Fibroblast of lung (primary cell): ENCODE results near the gene TUBA4A.

Experiments used
- EZH2 ChIP-seq: IDR thresholded peaks from 2 replicates; pipeline ENCODE4 v1.5.1; 2012; ENCODE audit warnings: low read length, control low read depth, mild to moderate bottlenecking; ENCODE audit errors: missing control alignments
- TF ChIP-seq, protein P1 (sequence below), 2 donors: IDR thresholded peaks in 1 of 2; conservative IDR thresholded peaks in 1 of 2; 1 replicate in 1 of 2; 2 replicates in 1 of 2; pipeline ENCODE4 v1.5.1; 2011 to 2012; ENCODE audit warnings: low read length in 2 of 2, control low read depth in 1 of 2, inconsistent platforms in 1 of 2, low read depth in 1 of 2, mild to moderate bottlenecking in 1 of 2

DNA sequence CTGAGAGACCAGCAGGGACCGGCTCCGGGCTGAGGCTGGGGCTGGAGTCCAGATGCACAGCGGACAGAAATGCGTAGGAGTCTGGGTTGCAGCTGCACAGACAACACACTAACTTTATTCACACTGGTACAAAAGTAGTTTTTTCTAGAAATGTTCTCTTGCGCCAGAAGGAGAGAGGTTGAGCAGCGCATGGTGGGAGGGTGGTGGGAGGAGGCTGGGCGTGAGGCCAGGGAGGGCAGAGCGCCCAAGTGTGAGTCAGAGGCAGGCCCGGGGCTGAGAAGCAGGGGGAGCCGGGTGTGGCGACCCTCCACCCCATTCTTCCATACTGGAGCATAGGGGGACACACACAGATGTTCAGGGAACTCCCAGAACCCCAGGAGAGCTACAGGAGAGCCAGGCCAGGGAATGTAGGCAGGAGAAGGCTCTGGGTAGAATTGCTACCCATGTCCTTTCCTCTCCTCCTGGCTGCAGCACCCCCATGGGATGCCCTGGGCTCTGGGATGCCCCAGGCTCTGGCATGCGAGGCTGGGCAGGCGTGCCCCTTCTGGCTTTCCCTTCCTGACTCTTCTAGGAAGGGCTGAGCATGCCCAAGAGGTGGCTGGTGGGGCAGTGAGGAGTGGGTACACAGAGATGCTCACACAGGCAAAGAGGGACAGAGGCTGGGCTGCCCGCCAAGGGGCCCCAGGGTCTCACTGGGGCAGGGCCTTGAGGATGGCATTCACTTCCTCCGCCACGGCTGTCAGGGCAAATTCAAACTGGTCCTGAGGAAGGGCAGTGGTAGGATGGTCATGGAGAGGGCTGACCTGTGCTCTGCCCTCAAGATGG, 36.0 kb upstream of the TUBA4A start:
- TF ChIP-seq, protein P1, sequence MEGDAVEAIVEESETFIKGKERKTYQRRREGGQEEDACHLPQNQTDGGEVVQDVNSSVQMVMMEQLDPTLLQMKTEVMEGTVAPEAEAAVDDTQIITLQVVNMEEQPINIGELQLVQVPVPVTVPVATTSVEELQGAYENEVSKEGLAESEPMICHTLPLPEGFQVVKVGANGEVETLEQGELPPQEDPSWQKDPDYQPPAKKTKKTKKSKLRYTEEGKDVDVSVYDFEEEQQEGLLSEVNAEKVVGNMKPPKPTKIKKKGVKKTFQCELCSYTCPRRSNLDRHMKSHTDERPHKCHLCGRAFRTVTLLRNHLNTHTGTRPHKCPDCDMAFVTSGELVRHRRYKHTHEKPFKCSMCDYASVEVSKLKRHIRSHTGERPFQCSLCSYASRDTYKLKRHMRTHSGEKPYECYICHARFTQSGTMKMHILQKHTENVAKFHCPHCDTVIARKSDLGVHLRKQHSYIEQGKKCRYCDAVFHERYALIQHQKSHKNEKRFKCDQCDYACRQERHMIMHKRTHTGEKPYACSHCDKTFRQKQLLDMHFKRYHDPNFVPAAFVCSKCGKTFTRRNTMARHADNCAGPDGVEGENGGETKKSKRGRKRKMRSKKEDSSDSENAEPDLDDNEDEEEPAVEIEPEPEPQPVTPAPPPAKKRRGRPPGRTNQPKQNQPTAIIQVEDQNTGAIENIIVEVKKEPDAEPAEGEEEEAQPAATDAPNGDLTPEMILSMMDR (conservative IDR thresholded peaks at IDR 0.05 in 1 of 2, IDR thresholded peaks at IDR 0.05 in 1 of 2; ENCODE audit: low read depth in 1 of 2, low read length in 2 of 2) = no peak
- TF ChIP-seq EZH2 = no peak
